Measurements from ENCODE around the gene ATP5F1B. TPM values are rescaled to one million over a fixed set of nuclear protein-coding genes. Genes with fewer than 3 reads are reported as not detected.
A peak's percentile ranks its signal among the peaks of the same experiment; 100 is the strongest.

Gene ATP5F1B
- total and polyA plus RNA-seq, 9 of the 15 experiments (the other 6 are each of a cell fraction or from before 2014, with no cell fraction given), result 908 to 3,125 (median 1,482) TPM

DNA sequence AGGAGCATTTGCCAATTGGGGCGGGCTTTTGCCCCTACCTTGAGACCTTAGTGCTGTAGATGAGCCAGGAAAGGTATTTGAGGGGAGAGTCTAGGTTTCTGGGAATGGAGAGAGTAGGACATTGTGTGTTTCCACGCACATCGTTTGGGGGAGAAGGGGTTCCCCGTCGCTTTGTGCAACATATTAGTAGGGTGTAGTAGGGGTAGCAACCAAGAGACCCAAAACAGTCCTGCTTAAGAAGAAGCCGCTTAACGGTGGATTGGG lies 43.0 kb upstream of the ATP5F1B start (continued):
- TF ChIP-seq IRF2 (CRISPR knock-in tag; IDR thresholded peaks at IDR 0.05) (no peak), ZNF431 (CRISPR knock-in tag; IDR thresholded peaks at IDR 0.05) (0 out of 2 replicates have a peak, but pooled peaks have one; percentile 22), RBM34 (IDR thresholded peaks at IDR 0.05; ENCODE audit: borderline replicate concordance, insufficient read depth, low read length) (no peak), RFX1 (IDR thresholded peaks at IDR 0.05) (no peak), HNRNPLL (IDR thresholded peaks at IDR 0.05; ENCODE audit: low read depth, low read length, poor library complexity, severe bottlenecking) (no peak), JUNB (CRISPR knock-in tag; conservative IDR thresholded peaks at IDR 0.05) (no peak), ZNF764 (CRISPR knock-in tag; IDR thresholded peaks at IDR 0.05; ENCODE audit: low read depth) (no peak), MAZ (CRISPR knock-in tag; conservative IDR thresholded peaks at IDR 0.05 in 1 of 2, IDR thresholded peaks at IDR 0.05 in 1 of 2) (no peak), RBFOX2 (IDR thresholded peaks at IDR 0.05; ENCODE audit: low read depth, low read length) (no peak), ATF4 (CRISPR knock-in tag; IDR thresholded peaks at IDR 0.05) (no peak), SREBF1 (IDR thresholded peaks at IDR 0.05; ENCODE audit: borderline replicate concordance, low read depth, low read length) (no peak), ZNF274 (IDR thresholded peaks at IDR 0.05; ENCODE audit: borderline replicate concordance, low read depth, low read length) (no peak), ZBTB5 (IDR thresholded peaks at IDR 0.05) (no peak), SMARCC2 (IDR thresholded peaks at IDR 0.05; ENCODE audit: low read depth) (peak; percentile 15; the same call in 1 of the 2 replicates), CHD2 (IDR thresholded peaks at IDR 0.05; ENCODE audit: low read depth, low read length) (no peak), TAL1 (IDR thresholded peaks at IDR 0.05) (0 out of 2 replicates have a peak, but pooled peaks have one; percentile 1), SAFB2 (IDR thresholded peaks at IDR 0.05; ENCODE audit: borderline replicate concordance, low read depth, low read length, severe bottlenecking) (no peak)
- TF ChIP-seq, protein P1, sequence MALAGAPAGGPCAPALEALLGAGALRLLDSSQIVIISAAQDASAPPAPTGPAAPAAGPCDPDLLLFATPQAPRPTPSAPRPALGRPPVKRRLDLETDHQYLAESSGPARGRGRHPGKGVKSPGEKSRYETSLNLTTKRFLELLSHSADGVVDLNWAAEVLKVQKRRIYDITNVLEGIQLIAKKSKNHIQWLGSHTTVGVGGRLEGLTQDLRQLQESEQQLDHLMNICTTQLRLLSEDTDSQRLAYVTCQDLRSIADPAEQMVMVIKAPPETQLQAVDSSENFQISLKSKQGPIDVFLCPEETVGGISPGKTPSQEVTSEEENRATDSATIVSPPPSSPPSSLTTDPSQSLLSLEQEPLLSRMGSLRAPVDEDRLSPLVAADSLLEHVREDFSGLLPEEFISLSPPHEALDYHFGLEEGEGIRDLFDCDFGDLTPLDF (CRISPR knock-in tag; IDR thresholded peaks at IDR 0.05), result no peak
- TF ChIP-seq, protein P2, sequence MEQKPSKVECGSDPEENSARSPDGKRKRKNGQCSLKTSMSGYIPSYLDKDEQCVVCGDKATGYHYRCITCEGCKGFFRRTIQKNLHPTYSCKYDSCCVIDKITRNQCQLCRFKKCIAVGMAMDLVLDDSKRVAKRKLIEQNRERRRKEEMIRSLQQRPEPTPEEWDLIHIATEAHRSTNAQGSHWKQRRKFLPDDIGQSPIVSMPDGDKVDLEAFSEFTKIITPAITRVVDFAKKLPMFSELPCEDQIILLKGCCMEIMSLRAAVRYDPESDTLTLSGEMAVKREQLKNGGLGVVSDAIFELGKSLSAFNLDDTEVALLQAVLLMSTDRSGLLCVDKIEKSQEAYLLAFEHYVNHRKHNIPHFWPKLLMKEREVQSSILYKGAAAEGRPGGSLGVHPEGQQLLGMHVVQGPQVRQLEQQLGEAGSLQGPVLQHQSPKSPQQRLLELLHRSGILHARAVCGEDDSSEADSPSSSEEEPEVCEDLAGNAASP (IDR thresholded peaks at IDR 0.05), result no peak
- TF ChIP-seq, protein P3, sequence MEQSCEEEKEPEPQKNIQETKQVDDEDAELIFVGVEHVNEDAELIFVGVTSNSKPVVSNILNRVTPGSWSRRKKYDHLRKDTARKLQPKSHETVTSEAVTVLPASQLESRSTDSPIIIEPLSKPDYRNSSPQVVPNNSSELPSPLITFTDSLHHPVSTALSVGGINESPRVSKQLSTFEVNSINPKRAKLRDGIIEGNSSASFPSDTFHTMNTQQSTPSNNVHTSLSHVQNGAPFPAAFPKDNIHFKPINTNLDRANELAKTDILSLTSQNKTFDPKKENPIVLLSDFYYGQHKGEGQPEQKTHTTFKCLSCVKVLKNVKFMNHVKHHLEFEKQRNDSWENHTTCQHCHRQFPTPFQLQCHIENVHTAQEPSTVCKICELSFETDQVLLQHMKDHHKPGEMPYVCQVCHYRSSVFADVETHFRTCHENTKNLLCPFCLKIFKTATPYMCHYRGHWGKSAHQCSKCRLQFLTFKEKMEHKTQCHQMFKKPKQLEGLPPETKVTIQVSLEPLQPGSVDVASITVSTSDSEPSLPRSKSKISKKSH (CRISPR knock-in tag; IDR thresholded peaks at IDR 0.05), result no peak
- TF ChIP-seq, protein P4, sequence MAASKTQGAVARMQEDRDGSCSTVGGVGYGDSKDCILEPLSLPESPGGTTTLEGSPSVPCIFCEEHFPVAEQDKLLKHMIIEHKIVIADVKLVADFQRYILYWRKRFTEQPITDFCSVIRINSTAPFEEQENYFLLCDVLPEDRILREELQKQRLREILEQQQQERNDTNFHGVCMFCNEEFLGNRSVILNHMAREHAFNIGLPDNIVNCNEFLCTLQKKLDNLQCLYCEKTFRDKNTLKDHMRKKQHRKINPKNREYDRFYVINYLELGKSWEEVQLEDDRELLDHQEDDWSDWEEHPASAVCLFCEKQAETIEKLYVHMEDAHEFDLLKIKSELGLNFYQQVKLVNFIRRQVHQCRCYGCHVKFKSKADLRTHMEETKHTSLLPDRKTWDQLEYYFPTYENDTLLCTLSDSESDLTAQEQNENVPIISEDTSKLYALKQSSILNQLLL (CRISPR knock-in tag; IDR thresholded peaks at IDR 0.05; ENCODE audit: borderline replicate concordance), result no peak
